NCI-H748 treated with DMSO at 0.1 percent for 48 hours (cell line): ENCODE results near the gene NGLY1.

Experiments
- DNase-seq: peaks from one replicate; lab custom pipeline; 2025; lab: John Stamatoyannopoulos, UW

NGLY1 gene

GRCh38 chr3:25782938-25783660 lies at the start of gene NGLY1:
NGLY1 (minus strand) TSS chr3:25783443; CDS start chr3:25783390, 53 bp downstream.
- DNase-seq: peak; percentile 5

- no peak for DNase-seq
Measured at GRCh38 chr3:25831578-25831977, 48.3 kb upstream of the NGLY1 start.

GRCh38 chr3:25830373-25831280 lies 47.4 kb upstream of the NGLY1 start:
- DNase-seq: peak; percentile 19

GRCh38 chr3:25826510-25826909 lies 43.3 kb upstream of the NGLY1 start:
- DNase-seq: no peak

- DNase-seq: no peak
Measured at GRCh38 chr3:25823314-25823713, 40.1 kb upstream of the NGLY1 start.

GRCh38 chr3:25821746-25822573 lies 38.7 kb upstream of the NGLY1 start:
- DNase-seq: no peak

GRCh38 chr3:25820816-25821486 lies 37.7 kb upstream of the NGLY1 start:
- no peak for DNase-seq

GRCh38 chr3:25820366-25820765 lies 37.1 kb upstream of the NGLY1 start:
- DNase-seq: no peak

- no peak for DNase-seq
Measured at GRCh38 chr3:25818335-25818734, 35.1 kb upstream of the NGLY1 start.

GRCh38 chr3:25817638-25818037 lies 34.4 kb upstream of the NGLY1 start:
- no peak for DNase-seq

GRCh38 chr3:25817107-25817506 lies 33.9 kb upstream of the NGLY1 start:
- DNase-seq: no peak

GRCh38 chr3:25812644-25813043 lies 29.4 kb upstream of the NGLY1 start:
- no peak for DNase-seq

- DNase-seq: no peak
Measured at GRCh38 chr3:25804676-25805075, 21.4 kb upstream of the NGLY1 start.

GRCh38 chr3:25803833-25804232 lies 20.6 kb upstream of the NGLY1 start:
- DNase-seq: no peak

- no peak for DNase-seq
Measured at GRCh38 chr3:25801786-25802185, 18.5 kb upstream of the NGLY1 start.

GRCh38 chr3:25789596-25790556 lies 6.6 kb upstream of the NGLY1 start, which contains the start of gene OXSM:
OXSM (plus strand) TSS chr3:25790090; CDS start chr3:25791021, 931 bp downstream.
- DNase-seq: peak; percentile 55

GRCh38 chr3:25789209-25789595 lies 6.0 kb upstream of the NGLY1 start:
- DNase-seq: no peak

- DNase-seq: no peak
Measured at GRCh38 chr3:25787689-25788088, 4.4 kb upstream of the NGLY1 start.

- no peak for DNase-seq
Measured at GRCh38 chr3:25785826-25786225, 2.6 kb upstream of the NGLY1 start.

GRCh38 chr3:25784971-25785370 lies 1.7 kb upstream of the NGLY1 start:
- no peak for DNase-seq
